DOHH2 (cell line): ENCODE data around the gene GMPPA.

Experiments used
- H3F3A ChIP-seq: fragments of 200-600 bp; sonication (generic), shearing (Covaris generic); 2 replicates; pipeline ENCODE4 v1.6.0; 2016; ENCODE audit warnings: antibody characterized with exemption, mild to moderate bottlenecking; ENCODE audit not compliant: control insufficient read depth, insufficient read depth
- H3K27ac ChIP-seq: fragments of 200-600 bp; sonication (generic); 2 replicates; pipeline ENCODE4 v1.5.1; 2014; ENCODE audit warnings: low read depth, mild to moderate bottlenecking, low read length, moderate library complexity
- H3K27me3 ChIP-seq: fragments of 200-600 bp; sonication (generic); 2 replicates; pipeline ENCODE4 v1.6.1; 2014; ENCODE audit warnings: mild to moderate bottlenecking, low read length, mixed read lengths; ENCODE audit not compliant: control insufficient read depth
- H3K36me3 ChIP-seq: fragments of 200-600 bp; sonication (generic); 2 replicates; pipeline ENCODE4 v1.6.1; 2014; ENCODE audit warnings: mild to moderate bottlenecking, low read length, moderate library complexity, mixed read lengths; ENCODE audit not compliant: control insufficient read depth
- H3K4me1 ChIP-seq: fragments of 200-600 bp; sonication (generic); 2 replicates; pipeline ENCODE4 v1.6.1; 2014; ENCODE audit warnings: mild to moderate bottlenecking, low read length, mixed read lengths; ENCODE audit not compliant: control insufficient read depth
- H3K4me2 ChIP-seq: fragments of 200-600 bp; sonication (generic); 2 replicates; pipeline ENCODE4 v1.6.0; 2014; ENCODE audit warnings: mild to moderate bottlenecking, low read length, moderate library complexity
- H3K4me3 ChIP-seq: fragments of 200-600 bp; sonication (generic); 2 replicates; pipeline ENCODE4 v1.5.1; 2014; ENCODE audit warnings: mild to moderate bottlenecking, low read length, mixed read lengths
- H3K79me2 ChIP-seq: fragments of 200-600 bp; sonication (generic); 2 replicates; pipeline ENCODE4 v1.6.1; 2014; ENCODE audit warnings: mild to moderate bottlenecking, low read length, mixed read lengths; ENCODE audit not compliant: control insufficient read depth
- H3K9me2 ChIP-seq: fragments of 200-600 bp; sonication (generic); replicated peaks from 2 replicates; pipeline ENCODE4 v1.6.1; 2014; ENCODE audit warnings: mild to moderate bottlenecking, low read length, mixed read lengths; ENCODE audit not compliant: control insufficient read depth
- H3K9me3 ChIP-seq: fragments of 200-600 bp; sonication (generic); 2 replicates; pipeline ENCODE4 v1.6.1; 2014; ENCODE audit warnings: antibody characterized with exemption, low read length, mixed read lengths; ENCODE audit not compliant: control insufficient read depth, insufficient read depth
- H4K20me1 ChIP-seq: fragments of 200-600 bp; sonication (generic); 2 replicates; pipeline ENCODE4 v1.6.0; 2014; ENCODE audit warnings: low read depth, mild to moderate bottlenecking, antibody characterized with exemption, low read length, moderate library complexity; ENCODE audit not compliant: control insufficient read depth, insufficient read depth
- EZH2phosphoT487 ChIP-seq: fragments of 200-600 bp; sonication (generic); IDR thresholded peaks from 2 replicates; pipeline ENCODE4 v1.6.1; 2017; ENCODE audit warnings: borderline replicate concordance, mild to moderate bottlenecking, antibody characterized with exemption, low read length, moderate library complexity, mixed read lengths
- TF ChIP-seq, protein P1 (sequence below): fragments of 200-600 bp; sonication (generic); IDR thresholded peaks from one replicate; pipeline ENCODE4 v1.5.1; 2014; ENCODE audit warnings: antibody characterized with exemption, mild to moderate bottlenecking, low read depth, low read length; ENCODE audit not compliant: poor library complexity, severe bottlenecking

The GMPPA gene

DNA sequence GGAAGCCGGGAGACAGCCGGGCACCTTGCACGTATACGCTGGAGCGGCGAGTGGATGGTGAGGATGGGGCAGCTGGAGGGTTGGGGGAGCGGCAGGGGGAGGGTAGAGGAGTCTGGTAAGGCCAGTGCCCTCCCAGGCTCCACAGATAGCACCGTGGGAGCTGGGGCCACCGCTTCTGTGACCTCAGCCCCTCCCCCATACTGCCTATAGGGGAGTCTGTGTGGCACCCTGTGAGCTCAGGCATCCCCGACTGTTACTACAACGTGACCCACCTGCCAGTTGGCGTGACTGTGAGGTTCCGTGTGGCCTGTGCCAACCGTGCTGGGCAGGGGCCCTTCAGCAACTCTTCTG is 9.9 kb upstream of the GMPPA start:
- Histone ChIP-seq H3K4me2 (no peak overlapping the region), H3K9me2 (no peaks in the 10 kb centered on the region), H3K4me1 (no peaks in the 10 kb centered on the region), H3F3A (no peaks in the 10 kb centered on the region), H3K9me3 (no peaks in the 10 kb centered on the region), H3K79me2 (no peaks in the 10 kb centered on the region), H3K4me3 (no peak overlapping the region), H3K36me3 (no peaks in the 10 kb centered on the region), H3K27ac (no peak overlapping the region), H4K20me1 (no peaks in the 10 kb centered on the region), H3K27me3 (peaks cover 25% of the 10 kb centered on the region)
- TF ChIP-seq EZH2phosphoT487: no peak

DNA sequence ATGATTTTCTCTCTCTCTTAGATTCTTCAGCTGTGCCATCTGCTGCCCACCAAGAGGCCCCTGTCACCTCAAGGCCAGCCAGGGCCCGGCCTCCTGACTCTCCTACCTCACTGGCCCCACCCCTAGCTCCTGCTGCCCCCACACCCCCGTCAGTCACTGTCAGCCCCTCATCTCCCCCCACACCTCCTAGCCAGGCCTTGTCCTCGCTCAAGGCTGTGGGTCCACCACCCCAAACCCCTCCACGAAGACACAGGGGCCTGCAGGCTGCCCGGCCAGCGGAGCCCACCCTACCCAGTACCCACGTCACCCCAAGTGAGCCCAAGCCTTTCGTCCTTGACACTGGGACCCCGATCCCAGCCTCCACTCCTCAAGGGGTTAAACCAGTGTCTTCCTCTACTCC is 9.4 kb upstream of the GMPPA start:
- Histone ChIP-seq H3K9me2 (no peaks in the 10 kb centered on the region), H3K4me1 (no peaks in the 10 kb centered on the region), H3K79me2 (no peaks in the 10 kb centered on the region), H3K9me3 (no peaks in the 10 kb centered on the region), H4K20me1 (no peaks in the 10 kb centered on the region), H3K4me3 (no peak overlapping the region), H3K27ac (no peak overlapping the region), H3K4me2 (no peak overlapping the region), H3K36me3 (no peaks in the 10 kb centered on the region), H3K27me3 (peaks cover 20% of the 10 kb centered on the region), H3F3A (no peaks in the 10 kb centered on the region)
- no peak for TF ChIP-seq EZH2phosphoT487
- TF ChIP-seq, protein P1, sequence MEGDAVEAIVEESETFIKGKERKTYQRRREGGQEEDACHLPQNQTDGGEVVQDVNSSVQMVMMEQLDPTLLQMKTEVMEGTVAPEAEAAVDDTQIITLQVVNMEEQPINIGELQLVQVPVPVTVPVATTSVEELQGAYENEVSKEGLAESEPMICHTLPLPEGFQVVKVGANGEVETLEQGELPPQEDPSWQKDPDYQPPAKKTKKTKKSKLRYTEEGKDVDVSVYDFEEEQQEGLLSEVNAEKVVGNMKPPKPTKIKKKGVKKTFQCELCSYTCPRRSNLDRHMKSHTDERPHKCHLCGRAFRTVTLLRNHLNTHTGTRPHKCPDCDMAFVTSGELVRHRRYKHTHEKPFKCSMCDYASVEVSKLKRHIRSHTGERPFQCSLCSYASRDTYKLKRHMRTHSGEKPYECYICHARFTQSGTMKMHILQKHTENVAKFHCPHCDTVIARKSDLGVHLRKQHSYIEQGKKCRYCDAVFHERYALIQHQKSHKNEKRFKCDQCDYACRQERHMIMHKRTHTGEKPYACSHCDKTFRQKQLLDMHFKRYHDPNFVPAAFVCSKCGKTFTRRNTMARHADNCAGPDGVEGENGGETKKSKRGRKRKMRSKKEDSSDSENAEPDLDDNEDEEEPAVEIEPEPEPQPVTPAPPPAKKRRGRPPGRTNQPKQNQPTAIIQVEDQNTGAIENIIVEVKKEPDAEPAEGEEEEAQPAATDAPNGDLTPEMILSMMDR: no peak

DNA sequence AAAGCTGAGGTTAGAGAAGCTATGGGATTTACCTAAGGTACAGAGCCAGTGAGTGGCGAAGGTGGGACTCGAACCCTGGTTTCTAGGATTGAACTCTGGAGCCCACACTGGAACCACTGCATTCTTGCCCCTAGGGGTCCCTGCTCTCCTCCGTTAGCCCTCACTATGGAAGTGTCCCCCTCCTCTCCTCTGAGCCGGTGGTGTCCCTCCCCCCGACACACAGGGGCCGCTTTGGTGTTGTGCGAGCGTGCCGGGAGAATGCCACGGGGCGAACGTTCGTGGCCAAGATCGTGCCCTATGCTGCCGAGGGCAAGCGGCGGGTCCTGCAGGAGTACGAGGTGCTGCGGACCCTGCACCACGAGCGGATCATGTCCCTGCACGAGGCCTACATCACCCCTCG is 8.5 kb upstream of the GMPPA start:
- no peaks in the 10 kb centered on the region for H4K20me1 ChIP-seq
- no peaks in the 10 kb centered on the region for H3K9me2 ChIP-seq
- no peaks in the 10 kb centered on the region for H3K36me3 ChIP-seq
- no peak overlapping the region for H3K4me3 ChIP-seq
- no peaks in the 10 kb centered on the region for H3K79me2 ChIP-seq
- no peak overlapping the region for H3K27ac ChIP-seq
- no peak for TF ChIP-seq EZH2phosphoT487
- TF ChIP-seq, protein P1: no peak
- peaks cover 24% of the 10 kb centered on the region for H3K27me3 ChIP-seq
- H3K4me2 ChIP-seq: no peak overlapping the region
- H3K9me3 ChIP-seq: no peaks in the 10 kb centered on the region
- no peaks in the 10 kb centered on the region for H3F3A ChIP-seq
- peaks cover 1% of the 10 kb centered on the region for H3K4me1 ChIP-seq

DNA sequence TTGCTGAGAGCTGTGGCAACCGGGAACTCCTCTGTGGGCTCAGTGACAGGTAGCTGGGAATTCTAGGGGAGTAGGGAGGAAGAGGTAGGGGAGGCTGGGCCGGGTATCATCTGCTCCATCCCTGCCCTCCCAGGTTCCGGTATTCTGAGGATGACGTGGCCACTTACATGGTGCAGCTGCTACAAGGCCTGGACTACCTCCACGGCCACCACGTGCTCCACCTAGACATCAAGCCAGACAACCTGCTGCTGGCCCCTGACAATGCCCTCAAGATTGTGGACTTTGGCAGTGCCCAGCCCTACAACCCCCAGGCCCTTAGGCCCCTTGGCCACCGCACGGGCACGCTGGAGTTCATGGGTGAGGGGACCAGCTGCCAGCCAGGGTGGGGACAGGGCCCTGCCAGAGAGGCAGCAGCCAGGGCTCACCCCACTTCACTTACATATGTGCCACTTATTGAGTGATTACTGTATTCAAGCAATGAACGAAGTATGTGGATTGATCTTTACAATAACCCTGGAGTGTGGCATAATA is 8.0 kb upstream of the GMPPA start:
- Histone ChIP-seq H3K9me3 (no peaks in the 10 kb centered on the region), H4K20me1 (no peaks in the 10 kb centered on the region), H3F3A (no peaks in the 10 kb centered on the region), H3K4me1 (peaks cover 6% of the 10 kb centered on the region), H3K27me3 (peaks cover 22% of the 10 kb centered on the region), H3K27ac (no peak overlapping the region), H3K4me2 (no peak overlapping the region), H3K4me3 (no peak overlapping the region), H3K79me2 (no peaks in the 10 kb centered on the region), H3K36me3 (no peaks in the 10 kb centered on the region), H3K9me2 (no peaks in the 10 kb centered on the region)
- TF ChIP-seq, protein P1: no peak
- no peak for TF ChIP-seq EZH2phosphoT487
